ENCODE measurements around the gene MYRF.
A peak's percentile ranks its signal among the peaks of the same experiment; 100 is the strongest.

MYRF gene

DNA sequence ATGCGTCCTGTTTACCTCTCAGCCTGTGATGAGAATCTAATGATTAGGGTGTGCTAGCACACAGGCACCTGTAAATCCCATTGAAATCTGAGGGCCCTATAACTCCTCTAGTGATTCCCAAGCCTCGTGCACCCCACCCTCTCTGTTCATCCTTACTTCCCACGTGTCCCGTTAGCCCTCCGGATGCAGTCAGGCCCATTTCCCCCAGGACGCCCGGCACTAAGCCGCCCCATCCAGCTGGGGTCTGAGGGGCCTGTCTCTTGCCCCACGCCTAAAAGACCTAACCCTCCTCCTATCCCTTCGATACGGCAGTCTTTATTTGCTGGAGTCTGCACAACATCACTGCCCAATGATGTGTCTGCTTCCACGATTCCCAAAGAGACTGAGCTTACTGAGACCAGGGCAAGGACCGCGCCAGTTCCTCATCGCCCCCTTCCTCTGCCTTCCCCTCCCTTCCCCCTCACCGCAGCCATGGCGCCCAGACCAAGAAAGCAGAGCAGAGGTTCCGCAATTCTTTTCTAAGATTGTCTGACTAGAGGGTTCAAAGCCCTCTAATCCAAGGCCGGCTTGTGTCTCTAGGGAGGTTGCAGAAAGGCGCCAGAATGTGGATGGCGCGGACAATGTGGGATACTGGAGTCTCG, 74.6 kb downstream of the MYRF start:
- Histone ChIP-seq H3K9ac (ENCODE audit: low read depth, low read length) (peak overlapping the region; percentile 54), H3K36me3 (ENCODE audit: insufficient read depth, low read length) (peaks cover 3% of the 10 kb centered on the region; the same call in 1 of the 2 replicates), H3K4me1 (ENCODE audit: insufficient read depth, low read length) (peaks cover 15% of the 10 kb centered on the region), H3K9me3 (ENCODE audit: control insufficient read depth, insufficient read depth, low read length) (no peaks in the 10 kb centered on the region)

DNA sequence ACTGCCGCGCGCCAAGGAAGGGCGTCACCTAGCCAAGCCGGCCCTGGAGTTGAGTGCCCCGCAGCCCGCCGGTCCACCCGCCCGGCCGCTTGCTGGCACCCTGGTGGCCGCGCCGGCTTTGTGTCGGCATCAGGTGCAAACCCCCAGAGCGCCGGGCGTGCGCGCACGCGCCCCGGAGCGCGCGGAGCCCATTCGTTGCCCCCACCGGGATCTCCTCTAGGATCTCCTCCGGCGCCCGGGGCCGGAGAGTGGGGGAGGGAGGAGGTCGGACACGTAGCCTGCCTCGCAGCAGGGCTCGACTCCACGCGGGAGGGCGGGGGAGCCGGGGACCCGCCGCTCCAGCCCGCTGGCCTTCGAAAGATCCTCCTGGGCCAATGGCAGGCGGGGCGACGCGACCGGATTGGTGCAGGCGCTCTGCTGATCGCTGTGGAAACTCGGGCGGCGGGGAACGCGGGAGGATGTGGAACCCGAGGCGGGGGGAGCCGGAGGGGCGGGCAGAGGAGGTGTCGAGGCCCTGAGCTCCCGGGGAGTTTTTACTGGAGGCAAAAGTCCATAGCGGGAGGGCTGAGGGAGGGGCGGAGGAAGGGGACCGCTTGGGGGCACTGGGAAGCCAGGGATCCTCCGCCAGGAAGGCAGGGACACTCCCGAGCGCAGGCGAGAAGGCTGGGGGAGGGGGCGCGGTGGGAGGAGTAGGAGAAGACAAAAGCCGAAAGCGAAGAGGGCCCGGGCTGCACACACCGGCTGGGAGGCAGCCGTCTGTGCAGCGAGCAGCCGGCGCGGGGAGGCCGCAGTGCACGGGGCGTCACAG, 75.3 kb downstream of the MYRF start, which contains the start of gene FADS2:
FADS2 (plus strand) TSS at position 730 of the 808 bp plus-strand sequence. CDS start 91 bp downstream, outside the sequence.
- peaks cover 15% of the 10 kb centered on the region for H3K4me1 ChIP-seq (ENCODE audit: insufficient read depth, low read length)
- H3K36me3 ChIP-seq (ENCODE audit: insufficient read depth, low read length) = peaks cover 3% of the 10 kb centered on the region; the same call in 1 of the 2 replicates
- H3K9ac ChIP-seq (ENCODE audit: low read depth, low read length) = peak within 1 kb of the TSS; percentile 54
- H3K9me3 ChIP-seq (ENCODE audit: control insufficient read depth, insufficient read depth, low read length) = no peaks in the 10 kb centered on the region

GRCh38 chr11:61828379-61828628, 75.9 kb downstream of the MYRF start:
- Histone ChIP-seq H3K36me3 (ENCODE audit: insufficient read depth, low read length) (peaks cover 3% of the 10 kb centered on the region; the same call in 1 of the 2 replicates), H3K4me1 (ENCODE audit: insufficient read depth, low read length) (peaks cover 15% of the 10 kb centered on the region), H3K9ac (ENCODE audit: low read depth, low read length) (peak overlapping the region; percentile 54), H3K9me3 (ENCODE audit: control insufficient read depth, insufficient read depth, low read length) (no peaks in the 10 kb centered on the region)

GRCh38 chr11:61828629-61829407, 76.4 kb downstream of the MYRF start:
- Histone ChIP-seq H3K9me3 (ENCODE audit: control insufficient read depth, insufficient read depth, low read length) (no peaks in the 10 kb centered on the region), H3K4me1 (ENCODE audit: insufficient read depth, low read length) (peaks cover 17% of the 10 kb centered on the region), H3K9ac (ENCODE audit: low read depth, low read length) (peak overlapping the region; percentile 54), H3K36me3 (ENCODE audit: insufficient read depth, low read length) (peaks cover 3% of the 10 kb centered on the region; the same call in 1 of the 2 replicates)

- H3K36me3 ChIP-seq (ENCODE audit: insufficient read depth, low read length) = peaks cover 3% of the 10 kb centered on the region; the same call in 1 of the 2 replicates
- H3K9me3 ChIP-seq (ENCODE audit: control insufficient read depth, insufficient read depth, low read length) = no peaks in the 10 kb centered on the region
- H3K9ac ChIP-seq (ENCODE audit: low read depth, low read length) = peak overlapping the region; percentile 54
- H3K4me1 ChIP-seq (ENCODE audit: insufficient read depth, low read length) = peaks cover 26% of the 10 kb centered on the region
Measured at GRCh38 chr11:61829806-61830205, 77.4 kb downstream of the MYRF start.

DNA sequence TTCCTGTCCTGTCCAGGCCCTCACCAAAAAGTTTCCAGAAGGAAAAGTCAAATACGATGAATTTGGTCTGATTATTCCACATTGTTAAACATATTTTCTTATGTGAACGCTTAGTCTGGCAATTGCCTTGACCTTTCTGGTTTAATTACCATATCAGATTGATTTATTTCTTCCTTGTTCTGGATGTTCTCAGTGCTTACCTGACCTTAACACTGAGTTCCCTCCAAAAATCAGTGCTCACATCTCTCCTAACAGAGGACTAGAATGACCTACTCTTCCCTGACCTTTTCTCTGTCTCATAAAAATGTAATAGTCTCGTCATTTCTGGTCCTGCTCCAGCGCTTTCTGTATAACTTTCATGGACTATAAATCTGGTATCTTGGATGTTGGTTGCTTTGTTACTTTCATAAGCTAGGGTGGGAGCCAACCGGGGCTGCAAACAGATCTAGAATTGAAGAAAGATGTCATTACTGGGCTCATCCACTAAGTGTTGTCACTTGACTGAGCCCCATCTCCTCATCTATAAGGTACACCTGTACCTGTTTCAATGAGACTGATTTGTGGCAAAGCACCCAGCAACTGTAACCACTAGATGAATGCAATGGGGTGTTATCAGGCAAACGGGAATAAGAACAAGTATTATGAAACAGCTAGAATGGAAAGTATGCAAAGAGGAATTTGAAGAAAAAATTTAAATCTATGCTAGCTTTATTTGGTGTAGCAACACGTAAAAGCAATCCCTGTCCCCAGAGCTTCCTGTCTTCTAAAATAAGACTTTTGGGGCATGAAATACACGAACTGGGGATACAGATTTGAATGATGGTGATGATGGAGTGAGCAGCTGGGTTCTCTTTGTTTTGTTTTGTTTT, 78.0 kb downstream of the MYRF start:
- Histone ChIP-seq H3K9ac (ENCODE audit: low read depth, low read length) (0 out of 2 replicates have a peak overlapping the region, but pooled peaks have one; percentile 54), H3K4me1 (ENCODE audit: insufficient read depth, low read length) (peaks cover 30% of the 10 kb centered on the region), H3K9me3 (ENCODE audit: control insufficient read depth, insufficient read depth, low read length) (no peaks in the 10 kb centered on the region), H3K36me3 (ENCODE audit: insufficient read depth, low read length) (peaks cover 3% of the 10 kb centered on the region; the same call in 1 of the 2 replicates)

- peaks cover 21% of the 10 kb centered on the region for H3K4me1 ChIP-seq (ENCODE audit: insufficient read depth, low read length)
- H3K9ac ChIP-seq (ENCODE audit: low read depth, low read length) = no peak overlapping the region
- H3K36me3 ChIP-seq (ENCODE audit: insufficient read depth, low read length) = peaks cover 3% of the 10 kb centered on the region; the same call in 1 of the 2 replicates
Measured at GRCh38 chr11:61832207-61832606, 79.8 kb downstream of the MYRF start.

DNA sequence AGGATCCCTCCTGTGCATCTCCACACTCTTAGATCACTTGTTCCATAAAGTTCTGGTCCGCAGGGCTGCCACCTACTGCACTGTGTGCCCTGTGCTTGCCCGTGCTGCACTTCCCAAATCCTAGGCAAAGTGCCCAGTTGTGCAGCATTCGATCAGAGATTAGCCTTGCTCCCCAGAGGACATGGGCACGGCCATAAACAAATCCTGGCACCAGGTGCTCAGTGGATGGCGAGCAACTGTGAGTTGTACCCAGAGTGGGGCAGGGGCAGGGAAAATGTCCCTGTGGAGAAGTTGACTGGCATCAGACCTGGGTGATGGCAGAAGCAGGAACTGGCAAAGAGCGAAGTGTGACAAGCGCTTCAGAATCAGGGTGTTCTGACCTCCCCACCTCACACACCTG, 80.3 kb downstream of the MYRF start:
- no peaks in the 10 kb centered on the region for H3K9me3 ChIP-seq (ENCODE audit: control insufficient read depth, insufficient read depth, low read length)
- H3K36me3 ChIP-seq (ENCODE audit: insufficient read depth, low read length) = peaks cover 3% of the 10 kb centered on the region; the same call in 1 of the 2 replicates
- H3K4me1 ChIP-seq (ENCODE audit: insufficient read depth, low read length) = peaks cover 21% of the 10 kb centered on the region
- no peak overlapping the region for H3K9ac ChIP-seq (ENCODE audit: low read depth, low read length)

More at GRCh38 chr11:61832207-61832606, 79.8 kb downstream of the MYRF start:
- no peaks in the 10 kb centered on the region for H3K9me3 ChIP-seq (ENCODE audit: control insufficient read depth, insufficient read depth, low read length)

GRCh38 chr11:61833471-61833870, 81.0 kb downstream of the MYRF start:
- Histone ChIP-seq H3K4me1 (ENCODE audit: insufficient read depth, low read length) (peaks cover 21% of the 10 kb centered on the region), H3K9ac (ENCODE audit: low read depth, low read length) (no peak overlapping the region), H3K9me3 (ENCODE audit: control insufficient read depth, insufficient read depth, low read length) (no peaks in the 10 kb centered on the region), H3K36me3 (ENCODE audit: insufficient read depth, low read length) (peaks cover 3% of the 10 kb centered on the region; the same call in 1 of the 2 replicates)

DNA sequence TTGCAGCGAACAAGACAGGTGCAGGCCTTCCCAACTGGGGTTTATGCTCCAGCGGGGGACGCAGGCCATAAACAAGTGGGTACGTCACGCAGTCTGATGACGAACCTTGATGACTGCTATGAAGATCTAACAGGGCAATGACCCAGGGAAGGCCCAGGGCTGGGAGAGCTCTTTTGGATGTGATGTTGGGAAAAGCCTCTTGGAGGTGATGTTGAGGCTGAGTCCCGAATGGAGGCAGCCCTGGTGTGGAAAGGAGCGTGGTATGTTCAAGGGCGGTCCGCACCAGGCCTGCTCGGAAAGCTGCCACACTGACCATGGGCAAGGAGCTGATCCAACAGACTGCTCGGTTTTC, 81.5 kb downstream of the MYRF start:
- Histone ChIP-seq H3K4me1 (ENCODE audit: insufficient read depth, low read length) (peaks cover 21% of the 10 kb centered on the region), H3K9ac (ENCODE audit: low read depth, low read length) (no peak overlapping the region), H3K36me3 (ENCODE audit: insufficient read depth, low read length) (peaks cover 3% of the 10 kb centered on the region; the same call in 1 of the 2 replicates), H3K9me3 (ENCODE audit: control insufficient read depth, insufficient read depth, low read length) (no peaks in the 10 kb centered on the region)

- peaks cover 3% of the 10 kb centered on the region; the same call in 1 of the 2 replicates for H3K36me3 ChIP-seq (ENCODE audit: insufficient read depth, low read length)
- no peak overlapping the region for H3K9ac ChIP-seq (ENCODE audit: low read depth, low read length)
- no peaks in the 10 kb centered on the region for H3K9me3 ChIP-seq (ENCODE audit: control insufficient read depth, insufficient read depth, low read length)
- peaks cover 21% of the 10 kb centered on the region for H3K4me1 ChIP-seq (ENCODE audit: insufficient read depth, low read length)
Measured at GRCh38 chr11:61834278-61835048, 82.0 kb downstream of the MYRF start.

DNA sequence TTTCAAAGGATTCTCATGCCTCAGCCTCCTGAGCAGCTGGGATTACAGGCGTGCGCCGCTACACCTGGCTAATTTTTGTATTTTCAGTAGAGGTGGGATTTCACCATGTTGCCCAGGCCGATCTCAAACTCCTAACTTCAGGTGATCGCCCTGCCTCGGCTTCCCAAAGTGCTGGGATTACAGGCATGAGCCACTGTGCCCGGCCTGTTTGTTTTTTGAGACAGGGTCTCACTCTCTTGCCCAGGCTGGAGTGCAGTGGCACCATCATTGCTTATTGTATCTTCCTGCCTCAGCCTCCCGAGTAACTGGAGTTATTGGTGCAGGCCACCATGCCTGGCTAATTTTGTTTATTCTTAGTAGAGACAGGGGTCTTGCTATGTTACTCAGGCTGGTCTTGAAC, 83.8 kb downstream of the MYRF start:
- H3K9ac ChIP-seq (ENCODE audit: low read depth, low read length) = no peak overlapping the region
- peaks cover 15% of the 10 kb centered on the region for H3K4me1 ChIP-seq (ENCODE audit: insufficient read depth, low read length)
- no peaks in the 10 kb centered on the region for H3K9me3 ChIP-seq (ENCODE audit: control insufficient read depth, insufficient read depth, low read length)
- peaks cover 16% of the 10 kb centered on the region for H3K36me3 ChIP-seq (ENCODE audit: insufficient read depth, low read length)

- peaks cover 16% of the 10 kb centered on the region for H3K36me3 ChIP-seq (ENCODE audit: insufficient read depth, low read length)
- peaks cover 15% of the 10 kb centered on the region for H3K4me1 ChIP-seq (ENCODE audit: insufficient read depth, low read length)
- H3K9ac ChIP-seq (ENCODE audit: low read depth, low read length) = no peak overlapping the region
- no peaks in the 10 kb centered on the region for H3K9me3 ChIP-seq (ENCODE audit: control insufficient read depth, insufficient read depth, low read length)
Measured at GRCh38 chr11:61837411-61838005, 85.1 kb downstream of the MYRF start.
